Activated naive CD4-positive, alpha-beta T cell treated with anti-CD3 and anti-CD28 coated beads, Interleukin-2, amount 50 U/mL, for 24 hours (primary cell): ENCODE results near the gene MCIDAS.
A peak's percentile ranks its signal among the peaks of the same experiment; 100 is the strongest.

Source experiments
- H3K27ac Mint-ChIP-seq: one replicate; pipeline ENCODE4 v1.8.0; 2021; ENCODE audit warnings: mild to moderate bottlenecking, mixed read lengths
- H3K27me3 Mint-ChIP-seq: one replicate; pipeline ENCODE4 v1.8.0; 2021; ENCODE audit warnings: mixed read lengths
- H3K36me3 Mint-ChIP-seq: one replicate; pipeline ENCODE4 v1.8.0; 2021; ENCODE audit warnings: mixed read lengths
- H3K4me1 Mint-ChIP-seq: one replicate; pipeline ENCODE4 v1.8.0; 2021; ENCODE audit warnings: mixed read lengths
- H3K4me3 Mint-ChIP-seq: one replicate; pipeline ENCODE4 v1.8.0; 2021; ENCODE audit warnings: mild to moderate bottlenecking, mixed read lengths
- H3K9me3 Mint-ChIP-seq: one replicate; pipeline ENCODE4 v1.8.0; 2021; ENCODE audit warnings: mixed read lengths

Gene MCIDAS

GRCh38 chr5:55227664-55228430 is 732 bp upstream of the MCIDAS start:
- Mint-ChIP-seq H3K9me3 (no peaks in the 10 kb centered on the region), H3K4me3 (peak overlapping the region; percentile 64), H3K36me3 (no peaks in the 10 kb centered on the region), H3K27ac (no peak overlapping the region), H3K4me1 (peaks cover 47% of the 10 kb centered on the region), H3K27me3 (peaks cover 74% of the 10 kb centered on the region)

DNA sequence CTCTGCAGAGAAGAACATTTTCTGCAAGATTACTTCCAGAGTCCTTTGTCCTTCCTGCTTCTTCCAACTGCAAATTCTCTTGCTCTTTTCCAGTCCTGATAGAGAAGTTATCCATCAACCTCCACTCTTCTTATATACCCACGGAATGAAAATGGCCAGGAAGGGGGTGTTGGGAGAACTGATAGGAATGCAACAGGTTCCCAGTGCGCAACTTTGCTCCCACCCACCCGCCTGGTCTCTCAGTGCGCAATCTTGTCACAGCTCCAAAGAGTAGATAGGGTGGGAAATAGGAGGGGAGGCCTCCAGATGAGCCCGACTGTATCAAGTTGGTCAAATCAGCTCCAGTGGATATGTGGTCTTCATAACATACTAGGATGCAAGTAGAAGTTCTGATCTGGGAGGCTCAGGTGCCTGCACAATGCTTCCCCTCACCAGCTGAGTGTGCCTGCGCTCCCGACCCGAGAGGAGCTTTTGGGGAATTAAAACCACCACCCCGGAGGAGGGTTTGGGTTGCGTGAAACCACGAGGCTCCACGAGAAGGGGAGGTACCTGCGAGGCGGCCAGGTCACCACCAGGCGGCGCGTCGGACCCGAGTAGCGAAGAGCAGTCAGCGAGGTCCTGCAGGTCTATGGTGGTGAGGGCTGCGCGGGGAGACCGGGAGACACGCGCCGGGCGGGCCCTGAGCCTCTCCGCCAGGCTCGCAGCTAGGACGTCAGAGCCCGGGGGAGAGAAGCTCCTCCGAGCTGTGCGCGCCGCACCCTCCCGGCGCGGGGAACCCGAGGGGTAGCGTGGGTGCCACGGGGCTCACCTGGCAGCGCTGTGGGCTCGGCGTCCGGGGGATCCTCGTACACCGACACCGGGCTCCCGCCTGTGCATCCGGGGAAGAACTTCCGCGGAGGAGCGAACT is 835 bp downstream of the MCIDAS start:
- Mint-ChIP-seq H3K4me3 (peak overlapping the region; percentile 68), H3K27me3 (peaks cover 71% of the 10 kb centered on the region), H3K36me3 (no peaks in the 10 kb centered on the region), H3K4me1 (peaks cover 39% of the 10 kb centered on the region), H3K27ac (peak overlapping the region; percentile 41), H3K9me3 (no peaks in the 10 kb centered on the region)

- H3K27me3 Mint-ChIP-seq, result peaks cover 69% of the 10 kb centered on the region
- H3K9me3 Mint-ChIP-seq, result no peaks in the 10 kb centered on the region
- peaks cover 42% of the 10 kb centered on the region for H3K4me1 Mint-ChIP-seq
- no peaks in the 10 kb centered on the region for H3K36me3 Mint-ChIP-seq
- no peak overlapping the region for H3K27ac Mint-ChIP-seq
- H3K4me3 Mint-ChIP-seq, result no peak overlapping the region
These were observed 1.8 kb downstream of the MCIDAS start for GRCh38 chr5:55225346-55225745.

DNA sequence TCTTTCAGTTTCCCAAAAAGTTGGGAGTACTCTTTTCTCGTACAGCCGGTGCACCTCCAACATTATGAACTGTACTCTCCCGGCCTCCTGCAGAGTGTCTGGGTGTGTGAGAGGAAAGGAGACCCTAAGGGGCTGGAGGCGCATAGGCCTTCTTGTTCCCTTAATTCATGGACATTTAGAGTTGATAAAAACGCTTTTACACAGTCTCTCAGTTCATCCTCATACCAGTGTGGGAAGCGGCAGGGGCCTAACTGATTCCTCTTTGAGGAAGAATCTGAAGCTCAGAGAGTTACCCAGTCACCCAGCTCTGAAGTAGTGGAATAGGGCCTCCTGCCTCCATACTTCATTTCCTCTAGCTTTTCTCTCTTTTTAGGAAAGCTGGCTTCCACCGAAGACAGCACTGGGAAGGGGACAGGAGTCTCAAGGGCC is 3.3 kb downstream of the MCIDAS start:
- H3K27ac Mint-ChIP-seq, result no peak overlapping the region

DNA sequence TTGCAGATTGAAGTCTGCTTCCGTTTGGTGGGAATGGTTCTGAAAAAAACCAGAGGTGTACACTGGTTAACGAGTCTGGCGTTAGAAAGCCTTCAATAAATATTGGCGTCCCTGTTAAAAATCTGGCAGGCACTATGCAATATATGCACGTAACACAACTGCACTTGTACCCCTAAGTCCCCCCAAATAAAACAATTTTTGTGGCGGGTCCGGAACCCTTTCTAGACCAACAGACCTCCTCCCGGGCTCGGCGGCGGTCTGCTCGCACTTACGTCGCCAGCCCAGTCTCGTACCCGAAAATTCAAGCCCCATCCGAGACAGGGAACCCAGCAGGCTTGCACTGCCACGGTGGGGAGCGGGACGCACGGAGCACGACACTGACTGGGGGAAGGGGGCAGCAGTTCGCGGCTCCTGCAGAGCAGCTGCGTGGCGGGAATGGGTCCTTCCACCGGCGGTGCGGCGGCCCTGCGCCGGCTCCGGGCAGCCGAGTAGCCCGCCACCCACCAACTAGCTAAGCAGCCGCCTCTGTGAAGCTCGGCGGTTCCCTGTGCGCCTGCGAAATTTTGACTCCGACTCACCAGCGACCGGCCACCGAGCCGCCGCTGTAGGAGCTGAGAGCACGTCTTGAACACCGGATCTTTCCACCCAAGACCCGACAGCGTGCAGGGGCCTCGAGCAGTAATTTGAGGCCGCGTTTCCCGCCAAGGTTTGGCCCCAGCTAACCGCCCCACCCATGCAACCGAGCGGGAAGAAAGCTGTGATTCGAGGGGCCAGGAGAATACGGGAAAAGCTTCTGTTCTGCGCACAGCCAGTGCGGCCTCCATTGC is 3.9 kb downstream of the MCIDAS start:
- peaks cover 42% of the 10 kb centered on the region for H3K4me1 Mint-ChIP-seq
- peaks cover 63% of the 10 kb centered on the region for H3K27me3 Mint-ChIP-seq
- no peaks in the 10 kb centered on the region for H3K36me3 Mint-ChIP-seq
- H3K9me3 Mint-ChIP-seq, result no peaks in the 10 kb centered on the region
- H3K4me3 Mint-ChIP-seq, result peak overlapping the region; percentile 59
- H3K27ac Mint-ChIP-seq, result peak overlapping the region; percentile 17

More for the DNA sequence above, 3.3 kb downstream of the MCIDAS start:
- H3K27me3 Mint-ChIP-seq, result peaks cover 66% of the 10 kb centered on the region
- H3K36me3 Mint-ChIP-seq, result no peaks in the 10 kb centered on the region
- H3K4me1 Mint-ChIP-seq, result peaks cover 42% of the 10 kb centered on the region
- H3K4me3 Mint-ChIP-seq, result peak overlapping the region; percentile 59
- no peaks in the 10 kb centered on the region for H3K9me3 Mint-ChIP-seq

- peak overlapping the region; percentile 6 for H3K27ac Mint-ChIP-seq
- peaks cover 36% of the 10 kb centered on the region for H3K4me1 Mint-ChIP-seq
- peak overlapping the region; percentile 19 for H3K4me3 Mint-ChIP-seq
- H3K36me3 Mint-ChIP-seq, result no peaks in the 10 kb centered on the region
- H3K27me3 Mint-ChIP-seq, result peaks cover 57% of the 10 kb centered on the region
- no peaks in the 10 kb centered on the region for H3K9me3 Mint-ChIP-seq
These were observed 4.8 kb downstream of the MCIDAS start for GRCh38 chr5:55222092-55222984.

GRCh38 chr5:55220433-55221185 is 6.5 kb downstream of the MCIDAS start:
- Mint-ChIP-seq H3K4me1 (peaks cover 28% of the 10 kb centered on the region), H3K27me3 (peaks cover 53% of the 10 kb centered on the region), H3K4me3 (peak overlapping the region; percentile 43), H3K36me3 (no peaks in the 10 kb centered on the region), H3K9me3 (no peaks in the 10 kb centered on the region), H3K27ac (no peak overlapping the region)

GRCh38 chr5:55219770-55220169 is 7.3 kb downstream of the MCIDAS start:
- H3K27me3 Mint-ChIP-seq, result peaks cover 45% of the 10 kb centered on the region
- peak overlapping the region; percentile 11 for H3K4me3 Mint-ChIP-seq
- peaks cover 26% of the 10 kb centered on the region for H3K4me1 Mint-ChIP-seq
- H3K9me3 Mint-ChIP-seq, result no peaks in the 10 kb centered on the region
- H3K36me3 Mint-ChIP-seq, result no peaks in the 10 kb centered on the region
- no peak overlapping the region for H3K27ac Mint-ChIP-seq

DNA sequence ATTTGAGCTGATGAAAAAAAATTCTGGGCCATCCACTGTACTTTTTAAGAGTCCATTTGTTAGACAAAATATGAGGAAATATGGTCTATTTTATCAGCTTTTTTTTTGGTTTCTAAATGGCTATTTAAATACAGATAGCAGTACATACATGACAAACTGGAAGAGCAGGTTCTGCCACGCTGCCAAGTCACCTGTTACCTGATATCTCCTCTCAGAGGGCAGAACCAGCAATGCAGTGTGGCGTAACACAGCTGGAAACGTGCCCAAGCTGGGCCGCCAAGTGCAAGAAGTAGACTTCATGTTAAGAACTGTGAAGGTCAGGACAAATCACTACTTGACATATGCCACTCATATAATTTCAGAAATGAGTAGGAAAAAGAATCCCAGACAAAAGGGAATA is 8.1 kb downstream of the MCIDAS start:
- Mint-ChIP-seq H3K9me3 (no peaks in the 10 kb centered on the region), H3K4me3 (no peak overlapping the region), H3K4me1 (peaks cover 25% of the 10 kb centered on the region), H3K27me3 (peaks cover 39% of the 10 kb centered on the region), H3K27ac (no peak overlapping the region), H3K36me3 (no peaks in the 10 kb centered on the region)

- Mint-ChIP-seq H3K4me3 (no peak overlapping the region), H3K36me3 (no peaks in the 10 kb centered on the region), H3K27me3 (peaks cover 1% of the 10 kb centered on the region), H3K27ac (no peak overlapping the region), H3K9me3 (no peaks in the 10 kb centered on the region), H3K4me1 (peaks cover 4% of the 10 kb centered on the region)
These were observed 15.8 kb downstream of the MCIDAS start for GRCh38 chr5:55211184-55211874.

- Mint-ChIP-seq H3K27ac (no peak overlapping the region), H3K4me1 (peaks cover 4% of the 10 kb centered on the region), H3K9me3 (no peaks in the 10 kb centered on the region), H3K4me3 (no peak overlapping the region), H3K27me3 (peaks cover 18% of the 10 kb centered on the region), H3K36me3 (peaks cover 4% of the 10 kb centered on the region)
These were observed 22.1 kb downstream of the MCIDAS start for GRCh38 chr5:55205001-55205400.

GRCh38 chr5:55191165-55191564 is 36.0 kb downstream of the MCIDAS start:
- Mint-ChIP-seq H3K4me1 (no peaks in the 10 kb centered on the region), H3K4me3 (no peak overlapping the region), H3K27me3 (peaks cover 41% of the 10 kb centered on the region), H3K27ac (no peak overlapping the region), H3K9me3 (no peaks in the 10 kb centered on the region), H3K36me3 (no peaks in the 10 kb centered on the region)

- H3K27ac Mint-ChIP-seq, result no peak overlapping the region
- H3K27me3 Mint-ChIP-seq, result peaks cover 47% of the 10 kb centered on the region
- no peaks in the 10 kb centered on the region for H3K36me3 Mint-ChIP-seq
- H3K4me1 Mint-ChIP-seq, result no peaks in the 10 kb centered on the region
- H3K9me3 Mint-ChIP-seq, result no peaks in the 10 kb centered on the region
- H3K4me3 Mint-ChIP-seq, result no peak overlapping the region
These were observed 38.2 kb downstream of the MCIDAS start for GRCh38 chr5:55188656-55189540.
